ENCODE measurements around the gene FPGS.

Gene FPGS

GRCh38 chr9:127858041-127858512 lies 55.4 kb downstream of the FPGS start:
- H3K27ac ChIP-seq (ENCODE audit: poor library complexity, severe bottlenecking), result no peak overlapping the region

GRCh38 chr9:127860260-127860659 lies 57.6 kb downstream of the FPGS start:
- no peak overlapping the region for H3K27ac ChIP-seq (ENCODE audit: poor library complexity, severe bottlenecking)
- DNase-seq (ENCODE audit: low spot score) (no peak), ATAC-seq (ENCODE audit: low read depth) (no peak)
- no peaks in the 10 kb centered on the region for H3K4me1 ChIP-seq (ENCODE audit: insufficient read depth, poor library complexity, severe bottlenecking)
- no peak overlapping the region for H3K4me3 ChIP-seq (ENCODE audit: severe bottlenecking)
- no peaks in the 10 kb centered on the region for H3K9me3 ChIP-seq (ENCODE audit: severe bottlenecking)
- no peaks in the 10 kb centered on the region for H3K36me3 ChIP-seq (ENCODE audit: low read depth)
- TF ChIP-seq, protein P1, sequence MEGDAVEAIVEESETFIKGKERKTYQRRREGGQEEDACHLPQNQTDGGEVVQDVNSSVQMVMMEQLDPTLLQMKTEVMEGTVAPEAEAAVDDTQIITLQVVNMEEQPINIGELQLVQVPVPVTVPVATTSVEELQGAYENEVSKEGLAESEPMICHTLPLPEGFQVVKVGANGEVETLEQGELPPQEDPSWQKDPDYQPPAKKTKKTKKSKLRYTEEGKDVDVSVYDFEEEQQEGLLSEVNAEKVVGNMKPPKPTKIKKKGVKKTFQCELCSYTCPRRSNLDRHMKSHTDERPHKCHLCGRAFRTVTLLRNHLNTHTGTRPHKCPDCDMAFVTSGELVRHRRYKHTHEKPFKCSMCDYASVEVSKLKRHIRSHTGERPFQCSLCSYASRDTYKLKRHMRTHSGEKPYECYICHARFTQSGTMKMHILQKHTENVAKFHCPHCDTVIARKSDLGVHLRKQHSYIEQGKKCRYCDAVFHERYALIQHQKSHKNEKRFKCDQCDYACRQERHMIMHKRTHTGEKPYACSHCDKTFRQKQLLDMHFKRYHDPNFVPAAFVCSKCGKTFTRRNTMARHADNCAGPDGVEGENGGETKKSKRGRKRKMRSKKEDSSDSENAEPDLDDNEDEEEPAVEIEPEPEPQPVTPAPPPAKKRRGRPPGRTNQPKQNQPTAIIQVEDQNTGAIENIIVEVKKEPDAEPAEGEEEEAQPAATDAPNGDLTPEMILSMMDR (IDR thresholded peaks at IDR 0.05; ENCODE audit: poor library complexity, severe bottlenecking), result no peak
- no peaks in the 10 kb centered on the region for H3K27me3 ChIP-seq (ENCODE audit: insufficient read depth, poor library complexity, severe bottlenecking)

More at GRCh38 chr9:127858041-127858512, 55.4 kb downstream of the FPGS start:
- DNase-seq (ENCODE audit: low spot score) (no peak), ATAC-seq (ENCODE audit: low read depth) (no peak)
- Histone ChIP-seq H3K4me3 (ENCODE audit: severe bottlenecking) (no peak overlapping the region), H3K27me3 (ENCODE audit: insufficient read depth, poor library complexity, severe bottlenecking) (no peaks in the 10 kb centered on the region), H3K9me3 (ENCODE audit: severe bottlenecking) (no peaks in the 10 kb centered on the region), H3K4me1 (ENCODE audit: insufficient read depth, poor library complexity, severe bottlenecking) (no peaks in the 10 kb centered on the region), H3K36me3 (ENCODE audit: low read depth) (no peaks in the 10 kb centered on the region)
- TF ChIP-seq, protein P1 (IDR thresholded peaks at IDR 0.05; ENCODE audit: poor library complexity, severe bottlenecking), result no peak

- no peak for ATAC-seq (ENCODE audit: low read depth)
- H3K4me1 ChIP-seq (ENCODE audit: insufficient read depth, poor library complexity, severe bottlenecking), result no peaks in the 10 kb centered on the region
- H3K9me3 ChIP-seq (ENCODE audit: severe bottlenecking), result no peaks in the 10 kb centered on the region
- no peaks in the 10 kb centered on the region for H3K36me3 ChIP-seq (ENCODE audit: low read depth)
- TF ChIP-seq, protein P1 (IDR thresholded peaks at IDR 0.05; ENCODE audit: poor library complexity, severe bottlenecking), result no peak
- no peak overlapping the region for H3K4me3 ChIP-seq (ENCODE audit: severe bottlenecking)
- no peak overlapping the region for H3K27ac ChIP-seq (ENCODE audit: poor library complexity, severe bottlenecking)
- DNase-seq (ENCODE audit: low spot score), result no peak
- no peaks in the 10 kb centered on the region for H3K27me3 ChIP-seq (ENCODE audit: insufficient read depth, poor library complexity, severe bottlenecking)
These were observed 58.1 kb downstream of the FPGS start for GRCh38 chr9:127860779-127861178.

GRCh38 chr9:127862075-127863011 lies 59.7 kb downstream of the FPGS start:
- ATAC-seq (ENCODE audit: low read depth) (no peak), DNase-seq (ENCODE audit: low spot score) (no peak)
- TF ChIP-seq, protein P1 (IDR thresholded peaks at IDR 0.05; ENCODE audit: poor library complexity, severe bottlenecking), result no peak
- H3K36me3 ChIP-seq (ENCODE audit: low read depth), result no peaks in the 10 kb centered on the region
- H3K4me3 ChIP-seq (ENCODE audit: severe bottlenecking), result no peak overlapping the region
- no peaks in the 10 kb centered on the region for H3K27me3 ChIP-seq (ENCODE audit: insufficient read depth, poor library complexity, severe bottlenecking)
- H3K4me1 ChIP-seq (ENCODE audit: insufficient read depth, poor library complexity, severe bottlenecking), result no peaks in the 10 kb centered on the region
- H3K27ac ChIP-seq (ENCODE audit: poor library complexity, severe bottlenecking), result no peak overlapping the region
- no peaks in the 10 kb centered on the region for H3K9me3 ChIP-seq (ENCODE audit: severe bottlenecking)

DNA sequence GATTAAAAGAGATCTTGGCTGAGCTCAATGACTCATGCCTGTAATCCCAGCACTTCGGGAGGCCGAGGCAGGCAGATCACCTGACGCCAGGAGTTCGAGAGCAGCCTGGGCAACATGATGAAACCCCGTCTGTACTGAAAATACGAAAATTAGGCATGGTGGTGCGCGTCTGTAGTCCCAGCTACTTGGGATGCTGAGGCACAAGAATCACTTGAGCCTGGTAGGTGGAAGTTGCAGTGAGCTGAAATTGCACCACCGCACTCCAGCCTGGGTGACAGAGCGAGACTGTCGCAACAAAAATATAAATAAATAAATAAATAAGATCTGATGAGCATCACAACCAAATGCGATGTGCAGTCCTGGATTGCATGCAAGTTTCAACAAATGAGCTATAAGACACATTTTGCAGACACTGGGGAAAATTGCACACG lies 60.5 kb downstream of the FPGS start:
- no peaks in the 10 kb centered on the region for H3K9me3 ChIP-seq (ENCODE audit: severe bottlenecking)
- no peaks in the 10 kb centered on the region for H3K27me3 ChIP-seq (ENCODE audit: insufficient read depth, poor library complexity, severe bottlenecking)
- H3K4me1 ChIP-seq (ENCODE audit: insufficient read depth, poor library complexity, severe bottlenecking), result no peaks in the 10 kb centered on the region
- TF ChIP-seq, protein P1 (IDR thresholded peaks at IDR 0.05; ENCODE audit: poor library complexity, severe bottlenecking), result no peak
- H3K36me3 ChIP-seq (ENCODE audit: low read depth), result no peaks in the 10 kb centered on the region
- no peak for DNase-seq (ENCODE audit: low spot score)
- no peak overlapping the region for H3K4me3 ChIP-seq (ENCODE audit: severe bottlenecking)
- H3K27ac ChIP-seq (ENCODE audit: poor library complexity, severe bottlenecking), result no peak overlapping the region
- ATAC-seq (ENCODE audit: low read depth), result no peak
